Stimulated activated CD4-positive, alpha-beta T cell treated with anti-CD3 and anti-CD28 coated beads, Interleukin-12 subunit alpha, Interleukin-12 subunit beta, amount 100 ng/mL, for 24 hours (primary cell): ENCODE results near the gene IGSF3.
"Not testable (repeated sequence)": the region's sequence is repeated elsewhere in the genome, so short reads cannot be mapped to it uniquely, and the experiment has no call there.

ENCODE experiments used
- DNase-seq, 2 experiments: peaks; one replicate each; pipeline ENCODE4 v3.0.0-alpha.2; 2020; ENCODE audit warnings: low read depth in 2 of 2

The IGSF3 gene

DNA sequence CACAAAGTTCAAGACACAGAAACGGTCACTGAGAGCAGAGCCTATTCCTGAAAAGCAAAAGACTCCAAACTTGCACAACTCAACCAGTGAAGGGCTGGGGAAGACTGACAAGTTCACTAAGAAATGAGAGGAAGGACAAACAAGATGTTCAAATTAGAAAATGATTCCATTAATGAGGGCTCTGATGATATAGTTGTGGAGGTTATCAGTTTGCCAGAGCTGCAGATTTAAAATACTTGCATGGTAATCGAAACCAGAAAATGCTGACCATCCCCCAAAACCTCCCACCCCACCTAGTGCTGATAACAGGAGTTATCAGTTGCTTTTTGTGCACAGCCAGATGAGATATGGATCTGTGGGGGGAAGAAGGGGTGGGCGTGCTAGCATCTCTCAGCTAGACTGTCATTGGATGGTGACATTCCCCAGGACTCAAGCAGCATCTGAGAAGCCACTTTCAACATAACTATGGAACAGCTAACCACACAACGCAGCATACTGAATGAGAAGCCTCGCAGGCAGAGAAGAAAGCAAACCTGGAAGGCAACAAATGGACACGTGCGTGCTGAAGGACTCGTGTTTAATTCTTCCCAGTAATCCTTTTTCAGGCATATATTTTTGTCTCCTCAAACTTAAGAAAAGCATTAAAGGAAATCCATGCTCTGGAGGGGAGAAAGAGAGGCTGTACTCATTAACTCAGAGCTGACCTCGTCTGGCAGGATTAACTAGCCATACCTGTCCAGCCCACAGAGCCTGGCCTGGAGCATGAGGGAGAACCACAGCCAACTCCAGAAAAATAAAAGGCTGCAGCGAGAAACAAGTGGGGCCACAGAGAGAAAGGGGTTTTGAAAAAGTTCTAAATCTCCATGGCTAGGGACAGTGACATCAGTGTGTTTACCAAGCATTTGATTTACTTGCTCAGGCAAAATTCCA, 35.3 kb downstream of the IGSF3 start:
- DNase-seq, result not testable (repeated sequence)

DNA sequence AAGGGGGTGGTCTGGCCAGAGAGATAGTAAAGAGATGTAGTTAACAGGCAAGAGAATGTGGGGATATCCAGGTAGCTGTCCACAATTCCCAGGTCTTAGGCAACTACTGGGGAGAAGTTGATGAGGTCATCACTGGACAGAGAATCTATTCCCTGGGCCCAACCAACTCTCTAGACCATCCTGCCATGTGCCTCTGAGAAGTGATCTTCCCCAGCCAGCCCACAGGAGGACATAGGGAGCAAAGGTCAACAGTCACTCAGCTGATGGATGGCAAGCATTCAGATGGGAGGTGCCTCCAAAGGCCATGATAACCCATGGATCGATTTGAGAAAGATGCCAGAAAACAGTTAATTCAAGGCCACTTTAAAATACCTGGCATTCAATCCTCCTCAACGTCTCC, 36.0 kb downstream of the IGSF3 start:
- DNase-seq, result not testable (repeated sequence)

DNA sequence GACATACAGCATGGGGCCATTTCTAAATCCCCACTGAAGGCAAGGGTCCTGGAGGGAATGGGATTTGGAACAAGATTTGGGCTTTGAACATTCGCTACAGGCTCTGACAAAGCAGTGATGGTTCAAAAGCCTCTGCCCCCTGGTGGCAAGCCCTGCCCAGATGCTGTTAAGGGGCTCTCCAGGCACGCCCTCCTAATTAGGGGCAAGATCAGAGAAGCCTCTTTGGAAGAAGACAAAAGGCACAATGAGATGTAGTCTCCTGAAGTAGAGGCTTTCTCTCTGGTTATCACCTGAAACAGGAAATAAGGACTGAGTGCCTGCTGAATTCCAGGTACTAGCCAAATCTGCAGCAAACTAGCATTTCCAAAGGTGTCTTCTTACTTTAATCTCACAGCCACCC, 37.5 kb downstream of the IGSF3 start:
- not testable (repeated sequence) for DNase-seq

DNA sequence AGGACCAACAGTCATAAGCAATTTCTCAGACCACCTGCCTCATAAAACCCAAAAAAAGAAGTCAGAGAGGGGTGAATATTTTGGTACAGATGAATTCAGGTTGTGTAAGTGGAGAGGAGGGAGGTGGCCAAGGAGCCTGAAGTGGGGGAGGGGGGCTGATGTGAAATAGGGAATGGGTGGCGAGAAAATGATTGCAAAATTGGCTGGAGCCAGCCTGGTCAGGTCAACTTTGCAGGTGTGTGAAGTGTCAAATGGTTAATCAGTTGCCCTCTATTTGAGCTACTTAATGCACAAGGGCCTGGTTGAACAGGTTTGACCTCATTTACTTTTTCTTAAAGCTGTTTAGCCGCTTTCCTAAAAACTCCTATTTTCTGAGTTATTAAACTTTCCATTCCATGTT, 38.1 kb downstream of the IGSF3 start:
- not testable (repeated sequence) for DNase-seq

DNA sequence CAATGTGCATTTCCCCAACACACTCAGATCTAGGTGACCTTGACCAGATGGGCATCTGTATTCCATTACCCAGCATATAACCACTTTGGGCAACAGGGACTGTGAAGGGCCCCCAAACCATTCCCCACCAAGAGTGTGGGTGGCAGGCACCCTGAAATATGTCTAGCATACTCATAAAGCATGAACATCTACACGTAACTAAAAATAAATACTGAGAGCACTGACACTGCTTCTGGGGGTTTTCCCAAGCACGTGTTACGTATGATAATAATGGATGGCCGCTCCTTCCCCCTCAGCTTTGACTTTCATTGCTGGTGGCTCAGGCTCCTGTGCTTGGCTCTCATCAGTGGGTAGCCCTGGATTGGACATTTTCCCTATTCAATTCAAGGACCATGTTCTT, 39.1 kb downstream of the IGSF3 start:
- DNase-seq, result no peak

DNA sequence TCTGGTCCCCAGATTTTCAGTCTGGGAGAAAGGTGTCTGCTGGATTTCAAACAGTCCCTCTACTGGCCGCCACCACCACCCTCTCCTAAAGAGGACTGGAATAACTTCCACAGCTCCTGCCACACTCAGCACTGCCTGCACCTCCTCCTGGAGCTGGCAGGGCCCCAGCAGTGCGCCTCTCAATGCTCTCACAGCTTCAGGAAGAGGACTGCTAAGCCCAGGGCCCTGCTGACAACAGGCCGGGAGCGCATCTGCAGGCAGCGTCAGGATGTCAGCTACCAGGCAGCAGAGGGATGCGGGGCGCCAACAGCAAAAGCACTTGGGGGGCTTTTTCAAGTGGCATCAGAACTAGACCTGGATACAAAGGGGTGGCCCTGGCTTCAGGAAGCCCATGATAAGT, 40.2 kb downstream of the IGSF3 start:
- not testable (repeated sequence) for DNase-seq

DNA sequence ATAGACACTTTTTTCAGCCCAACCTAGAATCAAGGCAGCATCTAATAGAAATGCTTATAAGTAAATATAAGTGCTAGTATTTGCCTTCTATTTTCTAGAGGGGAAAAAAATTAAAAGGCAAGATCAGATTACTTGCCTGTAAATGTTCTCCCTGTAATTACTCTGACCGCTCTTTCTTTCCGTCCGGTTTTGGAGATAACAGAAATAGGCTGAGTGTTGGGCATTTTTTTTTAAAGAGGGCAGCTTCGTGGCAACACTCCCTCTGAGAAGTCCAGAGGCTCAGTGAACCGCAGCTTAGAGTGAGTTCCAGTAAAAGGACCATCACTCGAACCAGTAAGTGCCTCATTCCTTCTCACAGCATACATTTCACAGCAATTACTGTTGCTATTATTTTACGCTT, 40.6 kb downstream of the IGSF3 start:
- not testable (repeated sequence) for DNase-seq

DNA sequence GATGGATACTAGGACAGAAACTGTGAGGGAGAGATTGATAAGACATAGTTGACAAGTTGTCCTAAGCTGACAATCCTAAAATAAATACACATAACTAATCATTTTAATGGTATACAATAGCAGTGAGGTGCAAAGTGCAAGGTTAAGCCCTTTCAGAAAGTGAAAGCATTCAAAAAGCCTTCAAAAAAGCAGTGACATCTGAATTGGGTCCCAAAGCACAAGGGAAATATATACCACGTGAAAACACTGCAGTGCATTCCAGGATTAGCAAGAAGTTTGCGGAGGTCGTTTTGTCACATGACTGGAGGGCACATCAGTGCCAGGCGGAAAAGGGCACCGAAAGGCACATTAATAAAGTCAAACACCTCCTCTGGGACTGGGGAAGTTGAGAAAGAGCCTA, 42.4 kb downstream of the IGSF3 start:
- not testable (repeated sequence) for DNase-seq

DNA sequence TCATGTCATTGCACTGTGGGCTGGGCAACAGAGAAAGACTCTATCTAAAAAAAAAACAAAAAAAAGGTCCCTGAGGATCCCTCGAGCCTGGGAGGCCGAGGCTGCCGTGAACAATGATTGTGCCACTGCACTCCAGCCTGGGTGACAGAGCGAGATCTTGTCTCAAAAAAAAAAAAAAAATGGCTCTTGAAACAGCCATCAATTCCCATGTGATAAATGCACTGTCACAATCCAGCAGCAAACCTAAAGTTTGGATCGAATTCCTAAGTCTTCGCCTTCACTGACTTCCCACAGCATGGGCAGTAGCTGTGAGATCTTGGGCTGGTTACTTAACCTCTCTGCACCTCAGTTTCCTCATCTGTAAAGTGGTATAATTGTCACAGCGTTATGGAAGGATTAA, 43.5 kb downstream of the IGSF3 start:
- no peak for DNase-seq

DNA sequence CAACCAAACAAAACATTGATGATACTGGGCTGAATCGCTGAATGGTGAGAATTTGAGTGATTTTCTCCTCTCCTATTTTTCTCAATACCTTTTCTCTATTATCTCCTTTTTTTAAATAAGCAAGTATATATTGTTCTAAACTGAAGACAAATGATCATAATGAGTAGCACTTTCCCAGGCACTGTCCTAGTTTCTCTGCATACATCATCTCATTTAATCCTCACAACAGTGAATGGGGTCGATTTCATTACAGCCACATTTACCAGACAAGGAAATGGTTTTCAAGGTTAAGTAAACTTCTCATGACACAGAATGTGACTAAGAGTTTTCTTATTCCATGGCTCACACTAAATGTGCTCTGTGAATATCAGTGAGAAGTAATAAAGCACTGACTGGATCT, 45.0 kb downstream of the IGSF3 start:
- DNase-seq, result not testable (repeated sequence)

DNA sequence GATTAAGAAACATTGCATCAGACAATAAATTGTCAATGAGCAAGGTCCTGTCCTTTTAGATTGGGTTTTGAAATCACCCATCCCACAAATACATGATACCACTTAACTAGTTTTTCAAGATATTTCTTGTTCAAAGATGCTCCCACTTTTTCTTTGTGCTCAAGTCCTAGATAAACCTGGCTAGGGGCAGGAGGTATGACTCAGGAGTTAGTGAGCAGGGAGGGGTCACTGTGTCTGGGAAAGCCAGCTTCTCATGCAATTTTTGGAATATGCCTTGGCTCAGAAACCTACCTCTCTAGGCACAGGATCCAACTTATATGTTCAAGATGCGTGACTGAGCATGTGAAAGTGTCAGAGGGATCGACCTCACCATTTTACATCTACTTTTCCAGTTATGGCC, 45.8 kb downstream of the IGSF3 start:
- DNase-seq, result not testable (repeated sequence)

DNA sequence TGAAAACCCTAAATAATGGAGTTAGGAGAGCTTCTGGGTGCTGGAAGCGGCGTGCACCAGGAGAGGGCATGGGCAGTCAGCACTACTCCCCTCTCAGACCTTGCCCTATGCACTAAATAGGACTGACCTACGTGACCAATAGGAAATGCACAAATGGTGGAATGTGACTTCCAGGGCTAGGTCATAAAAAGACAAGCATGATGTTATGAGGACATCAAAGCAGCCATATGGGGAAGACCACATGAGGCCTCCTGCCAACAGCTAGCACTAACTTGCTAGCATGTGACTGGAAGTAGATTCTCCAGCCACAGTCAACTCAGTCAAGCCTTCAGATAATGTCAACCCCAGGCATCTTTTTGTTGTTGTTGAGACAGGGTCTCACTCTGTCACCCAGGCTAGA, 47.1 kb downstream of the IGSF3 start:
- DNase-seq, result not testable (repeated sequence)

DNA sequence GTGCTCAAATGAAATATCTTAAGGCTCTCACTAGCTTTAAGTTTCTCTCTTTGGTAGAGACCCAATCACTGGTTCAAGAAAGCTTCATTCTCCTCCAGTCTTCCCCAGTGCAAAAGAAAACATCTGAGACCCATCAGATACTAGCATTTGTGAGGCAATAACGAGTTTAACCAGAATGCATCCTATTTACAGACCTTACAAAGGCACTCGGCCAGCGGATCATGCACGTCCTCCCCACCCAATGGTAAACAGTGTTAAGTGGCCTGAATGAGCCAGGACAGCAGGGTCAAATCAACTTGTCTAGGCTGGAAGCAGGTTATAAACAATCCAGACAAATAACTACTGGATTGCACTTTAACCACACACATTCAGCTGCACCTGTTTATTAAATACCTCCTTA, 48.4 kb downstream of the IGSF3 start:
- not testable (repeated sequence) for DNase-seq

DNA sequence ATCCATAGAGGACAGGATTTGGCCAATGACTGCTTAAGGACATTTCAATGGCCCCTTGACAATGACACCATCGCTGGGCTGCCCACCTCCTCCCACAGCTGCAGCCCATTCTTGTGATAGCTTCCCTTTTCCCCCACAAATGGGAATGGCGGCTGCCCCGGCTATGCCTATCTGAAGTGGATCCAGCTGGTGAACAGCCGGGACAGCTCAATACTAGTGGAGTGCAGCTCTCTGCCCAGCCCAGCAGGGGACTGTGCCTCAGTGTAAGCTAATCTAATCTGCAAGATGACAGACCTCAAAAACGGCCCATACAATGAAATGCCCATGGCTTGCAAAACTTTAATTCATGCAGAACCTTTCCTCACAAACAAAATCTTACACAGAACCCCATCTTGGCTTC, 49.7 kb downstream of the IGSF3 start:
- not testable (repeated sequence) for DNase-seq

DNA sequence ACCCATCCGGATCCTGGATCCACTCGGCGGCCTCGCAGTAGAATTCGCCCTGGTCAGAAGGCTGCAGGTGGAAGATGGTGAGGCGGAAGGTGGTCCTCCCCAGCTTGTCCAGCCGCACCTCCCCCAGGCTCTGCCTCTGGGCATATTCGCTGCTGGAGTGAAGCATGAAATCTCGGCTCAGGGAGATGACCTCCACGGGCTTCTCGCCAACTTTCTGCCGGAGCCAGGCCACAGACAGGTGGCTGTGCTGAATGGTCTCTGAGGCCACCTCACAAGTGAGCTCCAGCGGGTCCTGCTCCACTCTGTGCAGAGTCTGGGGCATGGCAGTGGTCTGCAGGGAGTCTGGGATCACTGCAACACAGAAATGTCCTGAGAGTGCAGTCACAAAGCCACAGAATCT, 53.7 kb downstream of the IGSF3 start:
- not testable (repeated sequence) for DNase-seq

DNA sequence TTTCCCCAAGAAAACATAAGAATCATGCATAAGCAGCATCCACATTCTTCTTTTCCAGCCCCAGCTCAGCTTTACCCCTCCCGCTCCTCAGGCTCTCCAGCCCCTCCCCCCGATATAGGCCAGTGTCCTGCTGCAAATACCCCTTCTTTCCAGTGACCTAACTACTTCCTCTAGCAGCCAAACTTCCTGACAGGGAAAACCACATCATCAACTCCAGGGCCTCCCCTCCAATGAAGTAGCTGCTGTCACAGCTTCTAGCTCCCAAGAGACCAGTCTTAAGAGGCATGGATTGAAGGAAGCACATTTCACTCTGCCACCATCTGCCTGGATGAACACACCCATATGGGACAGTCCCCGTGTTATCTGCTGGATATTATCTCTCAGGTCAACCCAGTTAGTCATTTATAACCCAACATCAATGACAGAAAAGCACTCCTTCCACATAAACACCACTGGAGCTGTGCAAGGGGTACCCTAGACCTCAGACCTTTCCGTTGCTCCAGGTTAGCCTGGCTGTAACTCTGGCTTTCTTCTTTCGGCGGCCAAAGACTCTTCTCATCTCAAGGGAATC, 57.6 kb downstream of the IGSF3 start:
- DNase-seq, result not testable (repeated sequence)

DNA sequence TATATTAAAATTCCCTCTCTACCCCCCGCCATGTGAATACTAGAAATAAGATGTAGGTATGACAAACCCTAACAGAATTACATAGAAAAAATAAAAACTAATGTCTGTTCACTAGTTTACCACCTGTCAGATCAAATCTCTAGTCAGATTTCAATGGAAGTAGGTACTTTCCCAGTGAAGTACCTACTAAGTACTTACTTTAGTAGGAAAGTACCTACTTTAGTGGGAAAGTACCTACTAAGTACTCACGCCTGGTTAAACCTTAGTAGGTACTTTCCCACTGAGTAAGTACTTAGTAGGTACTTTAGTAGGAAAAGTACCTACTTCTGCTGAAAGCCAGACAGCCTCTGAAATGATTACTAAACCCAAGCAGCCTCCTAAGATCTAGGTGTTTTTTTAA, 58.7 kb downstream of the IGSF3 start:
- not testable (repeated sequence) for DNase-seq

DNA sequence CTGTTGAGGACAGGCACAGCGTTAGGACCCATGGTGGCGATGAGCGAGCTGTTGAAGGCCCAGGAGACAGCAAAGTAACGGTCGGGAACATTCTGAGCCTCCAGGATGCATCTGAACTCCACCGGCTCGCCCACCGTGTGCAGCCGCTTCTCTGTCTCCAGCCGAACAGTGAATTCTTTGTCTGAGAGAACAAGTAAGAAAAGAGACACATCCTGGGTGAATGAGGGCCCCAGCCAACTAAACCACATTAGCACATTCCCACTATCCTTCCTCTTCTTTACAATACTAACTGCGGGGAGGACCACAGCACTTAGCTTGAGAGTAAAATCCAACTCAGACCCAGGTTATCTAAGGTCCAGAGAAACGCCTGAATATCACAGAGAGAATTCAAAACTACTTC, 59.4 kb downstream of the IGSF3 start:
- not testable (repeated sequence) for DNase-seq

DNA sequence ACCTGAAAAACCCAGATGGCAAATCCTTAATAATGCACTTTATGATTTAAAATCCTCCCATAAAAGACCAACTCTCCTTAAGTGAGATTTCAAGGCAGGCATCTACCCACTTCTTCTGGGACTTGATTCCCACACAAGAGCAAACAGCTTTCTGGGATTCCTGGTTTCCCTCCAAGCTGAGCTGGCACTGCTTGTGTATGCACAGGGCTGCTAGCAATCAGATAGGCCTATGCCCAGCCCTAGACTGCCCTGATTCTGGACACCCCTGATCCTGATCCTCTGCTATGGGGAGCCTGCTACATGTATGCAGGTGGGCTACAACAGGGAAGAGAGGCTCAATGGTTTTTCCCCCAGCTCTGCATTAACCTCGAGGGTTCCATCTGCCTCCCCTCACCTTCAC, 60.1 kb downstream of the IGSF3 start:
- DNase-seq, result not testable (repeated sequence)

DNA sequence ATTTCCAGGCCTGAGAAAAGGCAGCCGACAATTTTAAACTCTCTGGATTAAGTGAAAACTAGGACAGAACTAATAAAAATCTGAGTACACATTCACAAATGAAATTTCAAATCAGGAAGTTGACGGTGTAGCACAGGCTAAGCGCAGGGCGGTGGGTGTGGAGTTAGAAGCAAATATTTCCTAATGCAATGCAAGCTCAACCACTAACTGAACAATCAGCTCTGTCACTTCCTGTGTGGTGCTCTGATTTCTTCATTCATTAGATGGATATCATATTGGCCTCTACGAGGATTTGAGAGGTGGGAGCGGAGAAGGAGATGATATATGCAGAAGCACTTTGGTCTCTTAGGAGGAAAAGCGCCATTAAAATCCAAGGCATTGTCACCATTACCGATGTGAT, 61.5 kb downstream of the IGSF3 start:
- DNase-seq, result not testable (repeated sequence)

DNA sequence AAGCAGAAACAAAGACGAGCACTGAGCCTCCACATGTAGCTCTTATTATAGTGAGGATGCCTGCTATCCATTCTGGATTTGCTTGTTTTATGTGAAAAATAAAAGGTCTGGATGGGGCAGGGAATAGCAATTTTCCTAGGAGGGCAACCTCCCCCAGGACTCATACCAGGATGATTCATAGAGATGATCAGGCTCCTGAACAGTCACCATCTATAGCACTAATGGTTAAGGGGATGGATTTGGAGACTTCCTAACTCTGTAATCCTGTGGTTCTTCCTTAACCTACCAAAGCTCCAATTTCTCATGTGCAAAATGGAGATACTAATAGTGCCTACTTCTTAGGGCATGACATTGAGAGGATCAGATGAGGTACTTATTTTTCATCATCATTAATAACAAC, 62.2 kb downstream of the IGSF3 start:
- DNase-seq, result no peak

DNA sequence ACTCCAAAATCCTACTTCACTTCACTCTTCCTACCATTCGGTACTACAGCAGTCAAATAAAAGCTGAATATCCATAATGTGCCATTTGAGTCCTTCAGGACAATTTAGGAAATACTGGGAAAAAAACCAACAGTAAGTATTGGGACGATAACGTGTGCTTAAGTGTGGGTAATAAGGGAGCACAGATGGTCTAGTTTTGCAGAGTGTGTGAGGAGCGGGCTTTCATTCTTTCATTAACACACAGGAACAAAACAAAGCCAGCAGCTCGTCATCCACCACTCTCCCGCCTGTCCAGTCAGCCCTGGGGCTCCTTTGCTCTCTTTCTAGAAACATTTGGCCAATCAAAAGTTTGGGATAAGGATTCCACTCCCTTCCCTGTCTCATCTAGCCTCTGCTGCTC, 63.1 kb downstream of the IGSF3 start:
- DNase-seq, result not testable (repeated sequence)

DNA sequence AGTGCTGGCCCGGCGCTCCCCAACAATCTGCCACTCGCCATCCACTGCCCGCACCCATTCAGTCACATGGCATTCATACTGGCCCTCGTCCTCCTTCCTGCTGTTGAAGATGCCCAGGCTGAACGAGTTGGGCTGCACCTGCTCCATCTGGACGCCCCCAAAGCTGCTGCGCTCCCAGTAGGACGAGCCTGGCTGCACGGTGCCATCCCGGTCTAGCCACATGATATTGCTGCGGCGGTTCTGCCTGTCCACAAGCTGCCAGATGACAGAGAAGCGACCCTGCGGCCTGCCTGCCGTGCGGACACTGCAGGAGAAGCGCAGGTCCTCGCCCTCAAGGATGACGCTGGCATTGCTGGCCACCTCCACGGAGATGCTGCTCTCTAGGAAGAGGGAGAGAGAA, 63.9 kb downstream of the IGSF3 start:
- not testable (repeated sequence) for DNase-seq
